A549 (cell line): ENCODE results near the gene RAB3IL1. TPM values are rescaled to one million over a fixed set of nuclear protein-coding genes. Genes with fewer than 3 reads are reported as not detected.
"Not testable (repeated sequence)": the region's sequence is repeated elsewhere in the genome, so short reads cannot be mapped to it uniquely, and the experiment has no call there.

ENCODE experiments used
- ATAC-seq, 2 experiments: fragments of 200-7000 bp in 1 of 2; fragments of >200 bp in 1 of 2; cut with Nextera tagmentation in 1 of 2; cut with Tn5 transposase in 1 of 2; 3 replicates each; pipeline versions ENCODE4 v1.8.0 to v1.9.1; 2018 to 2020; ENCODE audit warnings: mild to moderate bottlenecking in 1 of 2, moderate library complexity in 1 of 2
- CTCF ChIA-PET: fragments of 300-600 bp; sonication (Branson Sonifier 250); formaldehyde crosslinking; extraction: SDS; loops from one replicate; lab custom pipeline; 2021; ENCODE audit warnings: antibody characterized with exemption, inconsistent platforms; lab: Yijun Ruan, JAX
- POLR2A ChIA-PET: fragments of 350-600 bp; formaldehyde crosslinking; extraction: SDS; loops from one replicate; lab custom pipeline; 2021; ENCODE audit warnings: antibody characterized with exemption, inconsistent platforms; lab: Yijun Ruan, JAX
- DNase-seq, 2 experiments: peaks; one replicate each; pipeline versions ENCODE4 v3.0.0 to v3.0.0-alpha.2; 2011 to 2016; ENCODE audit warnings: low read depth in 1 of 2, low spot score in 1 of 2
- FAIRE-seq: peaks from 2 replicates; lab custom pipeline; 2011; peaks lifted over from hg19 to GRCh38; lab: Jason Lieb, UNC
- H3K27ac ChIP-seq, 2 experiments: fragments of >200 bp; sonication (Bioruptor Twin); formaldehyde crosslinking; 3 replicates each; pipeline ENCODE4 v1.5.1; 2016 to 2017
- H3K4me1 ChIP-seq: fragments of >200 bp; sonication (Bioruptor Twin); formaldehyde crosslinking; 3 replicates; pipeline ENCODE4 v1.6.1; 2016
- H3K4me2 ChIP-seq: fragments of >200 bp; sonication (Bioruptor Twin); formaldehyde crosslinking; 3 replicates; pipeline ENCODE4 v1.6.1; 2016
- H3K4me3 ChIP-seq: fragments of >200 bp; sonication (Bioruptor Twin); formaldehyde crosslinking; 3 replicates; pipeline ENCODE4 v1.5.1; 2016
- H3K9me3 ChIP-seq: fragments of >200 bp; sonication (Bioruptor Twin); formaldehyde crosslinking; 3 replicates; pipeline ENCODE4 v1.6.1; 2016
- BCL3 ChIP-seq: fragments of >200 bp; sonication (Bioruptor Twin); formaldehyde crosslinking; IDR thresholded peaks from 3 replicates; pipeline ENCODE4 v1.6.1; 2016
- BHLHE40 ChIP-seq: IDR thresholded peaks from 2 replicates; pipeline ENCODE4 v1.6.1; 2012; ENCODE audit warnings: low read depth, low read length, inconsistent platforms
- CBX8 ChIP-seq: fragments of 200-600 bp; sonication (generic); IDR thresholded peaks from 2 replicates; pipeline ENCODE4 v1.6.1; 2016
- CEBPB ChIP-seq, 2 experiments: fragments of >200 bp in 1 of 2; sonication (Bioruptor Twin) in 1 of 2; formaldehyde crosslinking in 1 of 2; IDR thresholded peaks; 2 replicates each; pipeline ENCODE4 v1.6.1; 2012 to 2016
- CHD4 ChIP-seq: fragments of 200-600 bp; sonication (generic); IDR thresholded peaks from 2 replicates; pipeline ENCODE4 v1.6.1; 2016; ENCODE audit warnings: antibody characterized with exemption, mild to moderate bottlenecking, borderline replicate concordance
- FOSL2 ChIP-seq, 2 experiments: fragments of 450-650 bp in 1 of 2; fragments of >200 bp in 1 of 2; sonication (Bioruptor Twin) in 1 of 2; formaldehyde crosslinking; IDR thresholded peaks; 2 replicates each; pipeline versions ENCODE4 v1.5.0 to v1.6.1; 2016 to 2020; ENCODE audit warnings: mild to moderate bottlenecking in 1 of 2, moderate library complexity in 1 of 2
- HES2 ChIP-seq: fragments of >200 bp; sonication (Bioruptor Twin); formaldehyde crosslinking; IDR thresholded peaks from 2 replicates; pipeline ENCODE4 v1.6.1; 2016
- KDM1A ChIP-seq: fragments of 200-600 bp; sonication (generic); IDR thresholded peaks from 2 replicates; pipeline ENCODE4 v1.6.1; 2016; ENCODE audit warnings: low read depth, mild to moderate bottlenecking
- MAFK ChIP-seq: fragments of 450-650 bp; IDR thresholded peaks from 2 replicates; pipeline ENCODE4 v1.6.1; 2014; ENCODE audit not compliant: partially characterized antibody
- MAZ ChIP-seq: fragments of 150-350 bp; IDR thresholded peaks from 2 replicates; pipeline ENCODE4 v1.6.1; 2014; ENCODE audit warnings: antibody characterized with exemption, low read depth, low read length, borderline replicate concordance
- MYC ChIP-seq: IDR thresholded peaks from 2 replicates; pipeline ENCODE4 v1.6.1; 2012; ENCODE audit warnings: mild to moderate bottlenecking, inconsistent platforms, low read length, improper control_type of control experiment, borderline replicate concordance
- NFE2L2 ChIP-seq: fragments of 150-350 bp; conservative IDR thresholded peaks from 2 replicates; pipeline ENCODE4 v1.6.1; 2014; ENCODE audit warnings: low read length
- NPAS2 ChIP-seq: fragments of 250-450 bp; sonication (Bioruptor Pico); IDR thresholded peaks from 2 replicates; pipeline ENCODE4 v1.8.0; 2022; ENCODE audit warnings: mild to moderate bottlenecking, moderate library complexity, borderline replicate concordance
- NR3C1 ChIP-seq: fragments of >200 bp; sonication (Bioruptor Twin); formaldehyde crosslinking; IDR thresholded peaks from 3 replicates; pipeline ENCODE4 v1.6.1; 2017
- PHF8 ChIP-seq: fragments of 200-600 bp; sonication (generic); IDR thresholded peaks from 2 replicates; pipeline ENCODE4 v1.6.1; 2016; ENCODE audit warnings: low read depth, mild to moderate bottlenecking, antibody characterized with exemption, moderate library complexity, borderline replicate concordance
- POLR2A ChIP-seq: IDR thresholded peaks from 2 replicates; pipeline ENCODE4 v1.6.1; 2012; ENCODE audit warnings: mild to moderate bottlenecking, low read length
- RARB ChIP-seq: fragments of 250-450 bp; sonication (Bioruptor Pico); IDR thresholded peaks from 2 replicates; pipeline ENCODE4 v1.8.0; 2021; ENCODE audit warnings: mild to moderate bottlenecking, moderate library complexity
- RFX5 ChIP-seq: fragments of 450-650 bp; IDR thresholded peaks from 2 replicates; pipeline ENCODE4 v1.7.1; 2014; ENCODE audit warnings: antibody characterized with exemption, mild to moderate bottlenecking, moderate library complexity
- SMC3 ChIP-seq: fragments of >200 bp; sonication (Bioruptor Twin); formaldehyde crosslinking; IDR thresholded peaks from 3 replicates; pipeline ENCODE4 v1.6.1; 2018; ENCODE audit warnings: inconsistent platforms
- SREBF2 ChIP-seq: fragments of 450-650 bp; IDR thresholded peaks from 2 replicates; pipeline ENCODE4 v1.6.1; 2014; ENCODE audit warnings: mild to moderate bottlenecking, moderate library complexity
- USF2 ChIP-seq: fragments of 450-650 bp; IDR thresholded peaks from 2 replicates; pipeline ENCODE4 v1.6.1; 2014; ENCODE audit warnings: antibody characterized with exemption
- ZFP36 ChIP-seq: fragments of 450-650 bp; IDR thresholded peaks from 2 replicates; pipeline ENCODE4 v1.6.1; 2014; ENCODE audit warnings: borderline replicate concordance; ENCODE audit not compliant: partially characterized antibody
- ZNF302 ChIP-seq: fragments of 250-450 bp; sonication (Bioruptor Pico); IDR thresholded peaks from 2 replicates; pipeline ENCODE4 v1.9.0; 2021; ENCODE audit warnings: inconsistent platforms, mild to moderate bottlenecking, moderate library complexity
- WGBS: methylation state at CpG from one replicate; pipeline ENCODE4 v1.1.6; 2017; ENCODE audit errors: missing lambda C conversion rate; 5-methylcytosine and 5-hydroxymethylcytosine counted together
- polyA plus RNA-seq, 4 experiments: library from polyadenylated mRNA; depleted of rRNA in 3 of 4; stranded (reverse); fragments of >200 nt; fragmentation: RNase III in 1 of 4; extraction: RNeasy Plus Mini Kit Qiagen cat#74134 plus additional on column Dnase treatment in 1 of 4; gene quantifications; 2 replicates in 3 of 4; 3 replicates in 1 of 4; pipeline ENCODE4 v1.2.3, GENCODE V29; 2011 to 2017
- TF ChIP-seq, protein P1 (sequence below): IDR thresholded peaks from 2 replicates; pipeline ENCODE4 v1.6.1; 2012

Gene RAB3IL1
- polyA plus RNA-seq, 2 of the 4 experiments (the other 2 are of a cell fraction) = 5.8 to 6.2 TPM

DNA sequence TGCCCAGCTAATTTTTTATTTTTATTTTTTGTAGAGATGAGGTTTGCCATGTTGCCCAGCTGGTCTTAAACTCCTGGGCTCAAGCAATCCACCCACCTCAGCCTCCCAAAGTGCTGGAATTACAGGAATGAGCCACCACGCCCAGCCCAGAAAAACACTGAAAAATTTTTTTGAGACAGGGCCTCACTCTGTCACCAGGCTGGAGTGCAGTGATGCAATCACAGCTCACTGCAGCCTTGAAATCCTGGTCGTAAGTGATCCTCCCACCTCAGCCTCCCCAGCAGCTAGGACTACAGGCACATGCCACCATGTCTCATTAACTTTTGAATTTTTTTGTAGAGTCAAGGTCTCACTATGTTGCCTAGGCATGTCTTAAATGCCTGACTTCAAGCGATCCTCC is 35.1 kb downstream of the RAB3IL1 start:
- Histone ChIP-seq H3K4me2 (0 out of 3 replicates have a peak overlapping the region, but pooled peaks have one; percentile 6), H3K27ac (peak overlapping the region in 1 of 2 experiments; percentile 64; a peak in 2 of 6 replicates), H3K4me1 (peaks cover 10% of the 10 kb centered on the region; the same call in 2 of the 3 replicates)
- H3K9me3 ChIP-seq, H3K4me3 ChIP-seq, FAIRE-seq, DNase-seq, POLR2A ChIA-PET, ATAC-seq: not testable (repeated sequence)
- TF ChIP-seq CEBPB (IDR thresholded peaks at IDR 0.05) = peak; percentile 32 to 60; a peak in 3 of 4 replicates
- CTCF ChIA-PET = interaction anchor here (0.6 to 16.0 kb wide), 7 partner anchors 10 to 720 kb away, joined by 3 to 220 read pairs (median 17); no protein-coding TSS in a partner anchor
- WGBS = 67% methylated on average over 3 of the region's 3 CpGs

DNA sequence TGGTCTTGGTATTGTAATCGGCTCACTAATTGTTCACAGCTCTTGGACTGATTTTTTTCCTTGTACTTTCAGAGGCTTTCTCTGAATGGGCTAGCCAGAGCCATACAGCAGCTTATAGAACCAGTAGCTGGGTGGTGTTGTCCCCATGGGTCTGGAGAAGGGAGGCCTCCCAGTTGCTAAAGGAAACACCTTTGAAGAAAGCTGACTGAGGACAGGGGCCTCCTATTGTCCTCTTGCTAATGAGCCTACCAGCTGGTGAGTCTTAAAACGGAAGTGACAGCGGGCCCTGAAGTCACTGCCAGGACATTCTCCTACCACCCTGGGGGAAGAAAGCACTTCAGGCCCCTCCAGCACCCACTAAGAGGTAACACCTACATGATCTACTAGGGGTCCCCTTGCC is 36.0 kb downstream of the RAB3IL1 start:
- TF ChIP-seq HES2 (no peak), MYC (no peak), FOSL2 (IDR thresholded peaks at IDR 0.05) (no peak), FOSL2 (CRISPR knock-in tag; IDR thresholded peaks at IDR 0.05) (no peak), RARB (CRISPR knock-in tag) (no peak), NR3C1 (no peak)
- FAIRE-seq (no peak), ATAC-seq (no peak), DNase-seq (no peak)
- 82% methylated on average over 3 of the region's 3 CpGs for WGBS
- CTCF ChIA-PET = interaction anchor here (1.3 to 16.0 kb wide), 7 partner anchors 9 to 226 kb away, joined by 4 to 220 read pairs (median 21); no protein-coding TSS in a partner anchor
- POLR2A ChIA-PET = interaction anchor here (0.6 kb wide), 1 partner anchor 148 kb away, joined by 3 read pairs; no protein-coding TSS in a partner anchor
- peak overlapping the region in 1 of 2 experiments; percentile 64; a peak in 3 of 6 replicates for H3K27ac ChIP-seq
- no peak overlapping the region for H3K4me2 ChIP-seq
- no peak overlapping the region for H3K4me3 ChIP-seq
- no peaks in the 10 kb centered on the region for H3K9me3 ChIP-seq
- peaks cover 10% of the 10 kb centered on the region; the same call in 2 of the 3 replicates for H3K4me1 ChIP-seq

- H3K9me3 ChIP-seq = no peaks in the 10 kb centered on the region
- CTCF ChIA-PET = interaction anchor here (1.1 to 16.0 kb wide), 9 partner anchors 9 to 291 kb away, joined by 3 to 220 read pairs (median 17); no protein-coding TSS in a partner anchor
- TF ChIP-seq NPAS2 (CRISPR knock-in tag) (no peak), CHD4 (no peak)
- 0 out of 6 replicates have a peak overlapping the region, but pooled peaks of 1 of the 2 experiments have one; percentile 25 for H3K27ac ChIP-seq
- H3K4me3 ChIP-seq = no peak overlapping the region
- peaks cover 10% of the 10 kb centered on the region; the same call in 2 of the 3 replicates for H3K4me1 ChIP-seq
- H3K4me2 ChIP-seq = no peak overlapping the region
- no peak for DNase-seq
- POLR2A ChIA-PET = interaction anchor here (0.6 kb wide), 1 partner anchor 91 kb away, joined by 4 read pairs; no protein-coding TSS in a partner anchor
- no peak for ATAC-seq
- FAIRE-seq = no peak
- 85% methylated on average over 6 of the region's 6 CpGs for WGBS
Measured at GRCh38 chr11:61880454-61880853, 36.9 kb downstream of the RAB3IL1 start.

DNA sequence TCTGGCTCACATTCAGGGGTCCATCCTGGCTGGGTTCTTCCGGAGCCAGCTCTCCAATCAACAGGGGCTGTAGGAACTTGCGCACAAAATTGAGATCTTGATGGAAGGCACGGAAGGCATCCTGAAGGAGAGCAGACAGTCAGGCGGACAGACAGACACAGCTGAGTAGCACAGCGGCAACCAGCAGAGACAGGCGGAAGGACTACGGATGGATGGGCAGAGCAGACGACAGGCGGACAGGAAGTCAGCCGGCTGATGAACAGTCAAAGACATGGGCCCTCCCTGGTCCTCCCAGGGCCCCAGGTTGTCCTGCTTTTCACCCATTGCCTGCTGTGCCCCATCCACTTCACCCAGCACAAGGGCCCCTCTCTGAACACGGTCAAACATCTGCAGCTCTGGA is 37.3 kb downstream of the RAB3IL1 start:
- no peak for TF ChIP-seq SMC3
- no peak for TF ChIP-seq NR3C1
- TF ChIP-seq CEBPB (IDR thresholded peaks at IDR 0.05) = no peak
- no peak for TF ChIP-seq BCL3
- TF ChIP-seq SREBF2 = no peak
- no peak for TF ChIP-seq NFE2L2
- TF ChIP-seq CBX8 = no peak
- TF ChIP-seq ZNF302 (CRISPR knock-in tag) = no peak
- no peak for TF ChIP-seq PHF8
- no peak for TF ChIP-seq ZFP36
- TF ChIP-seq RFX5 = no peak
- TF ChIP-seq, protein P1, sequence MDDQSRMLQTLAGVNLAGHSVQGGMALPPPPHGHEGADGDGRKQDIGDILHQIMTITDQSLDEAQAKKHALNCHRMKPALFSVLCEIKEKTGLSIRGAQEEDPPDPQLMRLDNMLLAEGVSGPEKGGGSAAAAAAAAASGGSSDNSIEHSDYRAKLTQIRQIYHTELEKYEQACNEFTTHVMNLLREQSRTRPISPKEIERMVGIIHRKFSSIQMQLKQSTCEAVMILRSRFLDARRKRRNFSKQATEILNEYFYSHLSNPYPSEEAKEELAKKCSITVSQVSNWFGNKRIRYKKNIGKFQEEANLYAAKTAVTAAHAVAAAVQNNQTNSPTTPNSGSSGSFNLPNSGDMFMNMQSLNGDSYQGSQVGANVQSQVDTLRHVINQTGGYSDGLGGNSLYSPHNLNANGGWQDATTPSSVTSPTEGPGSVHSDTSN = no peak
- TF ChIP-seq MAFK = no peak
- TF ChIP-seq POLR2A = no peak
- TF ChIP-seq BHLHE40 = no peak
- TF ChIP-seq MAZ = no peak
- no peak for TF ChIP-seq USF2
- TF ChIP-seq KDM1A = no peak
- POLR2A ChIA-PET = no interaction called here
- H3K4me2 ChIP-seq = no peak overlapping the region
- ATAC-seq (no peak), DNase-seq (no peak), FAIRE-seq (no peak)
- no peaks in the 10 kb centered on the region for H3K9me3 ChIP-seq
- H3K4me3 ChIP-seq = no peak overlapping the region
- H3K27ac ChIP-seq = no peak overlapping the region
- peaks cover 11% of the 10 kb centered on the region; the same call in 2 of the 3 replicates for H3K4me1 ChIP-seq
- WGBS = 92% methylated on average over 11 of the region's 11 CpGs
- CTCF ChIA-PET = interaction anchor here (0.8 to 16.0 kb wide), 9 partner anchors 8 to 292 kb away, joined by 3 to 220 read pairs (median 17); no protein-coding TSS in a partner anchor
